LNCAP (cell line): ENCODE data around the gene HSPH1.

ENCODE experiments used
- TF ChIP-seq, protein P1 (sequence below): fragments of 450-650 bp; IDR thresholded peaks from 2 replicates; pipeline ENCODE4 v1.5.1; 2017; ENCODE audit warnings: mild to moderate bottlenecking

HSPH1 gene

DNA sequence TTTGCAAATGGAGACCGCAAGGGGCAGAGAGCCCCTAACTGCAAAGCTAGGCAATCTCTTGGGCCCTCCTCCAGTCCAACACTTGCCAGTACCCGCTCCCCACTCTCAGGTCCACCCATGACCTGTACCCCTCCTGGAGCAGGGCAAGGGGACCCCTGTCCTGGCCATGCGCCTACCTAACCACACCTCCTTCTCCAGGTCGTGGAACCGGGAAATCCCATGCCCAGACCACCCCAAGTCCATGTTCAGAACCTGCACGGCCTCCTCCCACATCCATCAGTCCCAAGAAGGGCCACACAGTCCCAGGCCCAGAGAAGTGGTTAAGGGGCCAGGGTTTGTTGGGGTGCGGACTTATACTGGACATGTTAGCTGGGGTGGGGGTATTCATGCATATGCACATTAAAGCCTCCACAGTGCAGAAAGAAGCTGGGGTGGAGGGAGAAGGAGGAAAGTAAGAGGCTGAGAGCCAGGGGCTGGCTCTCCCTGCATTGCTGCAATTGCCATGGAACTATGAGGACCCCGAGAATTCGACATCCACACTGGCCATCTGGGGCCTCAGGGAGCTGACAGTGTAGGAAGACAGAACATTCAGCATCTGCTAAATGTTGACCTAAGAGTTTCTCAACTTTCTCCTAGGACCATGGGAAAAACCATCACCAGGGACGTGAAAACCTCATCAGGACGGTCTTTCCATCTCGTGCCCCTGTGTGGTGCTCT, 39.0 kb downstream of the HSPH1 start:
- TF ChIP-seq, protein P1, sequence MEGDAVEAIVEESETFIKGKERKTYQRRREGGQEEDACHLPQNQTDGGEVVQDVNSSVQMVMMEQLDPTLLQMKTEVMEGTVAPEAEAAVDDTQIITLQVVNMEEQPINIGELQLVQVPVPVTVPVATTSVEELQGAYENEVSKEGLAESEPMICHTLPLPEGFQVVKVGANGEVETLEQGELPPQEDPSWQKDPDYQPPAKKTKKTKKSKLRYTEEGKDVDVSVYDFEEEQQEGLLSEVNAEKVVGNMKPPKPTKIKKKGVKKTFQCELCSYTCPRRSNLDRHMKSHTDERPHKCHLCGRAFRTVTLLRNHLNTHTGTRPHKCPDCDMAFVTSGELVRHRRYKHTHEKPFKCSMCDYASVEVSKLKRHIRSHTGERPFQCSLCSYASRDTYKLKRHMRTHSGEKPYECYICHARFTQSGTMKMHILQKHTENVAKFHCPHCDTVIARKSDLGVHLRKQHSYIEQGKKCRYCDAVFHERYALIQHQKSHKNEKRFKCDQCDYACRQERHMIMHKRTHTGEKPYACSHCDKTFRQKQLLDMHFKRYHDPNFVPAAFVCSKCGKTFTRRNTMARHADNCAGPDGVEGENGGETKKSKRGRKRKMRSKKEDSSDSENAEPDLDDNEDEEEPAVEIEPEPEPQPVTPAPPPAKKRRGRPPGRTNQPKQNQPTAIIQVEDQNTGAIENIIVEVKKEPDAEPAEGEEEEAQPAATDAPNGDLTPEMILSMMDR = no peak

DNA sequence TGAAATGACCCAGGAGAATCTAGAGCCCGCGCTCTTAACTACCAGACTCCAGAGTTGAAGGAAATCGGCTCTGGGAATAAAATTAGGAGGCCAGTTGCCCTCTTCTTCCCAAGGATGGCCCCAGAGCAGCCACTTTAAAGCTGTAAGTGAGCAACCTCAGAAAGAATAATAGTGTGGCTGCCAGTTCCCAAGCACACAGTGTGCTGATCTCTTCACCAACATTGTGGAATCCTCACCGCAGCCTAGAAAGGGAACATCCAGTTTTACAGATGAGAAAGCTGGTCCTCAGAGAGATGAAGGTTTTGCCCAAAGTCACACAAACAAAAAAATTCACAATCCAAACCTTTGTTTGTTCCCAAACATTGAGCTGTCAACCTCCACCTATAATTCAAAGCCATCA, 39.6 kb downstream of the HSPH1 start:
- TF ChIP-seq, protein P1 = no peak

DNA sequence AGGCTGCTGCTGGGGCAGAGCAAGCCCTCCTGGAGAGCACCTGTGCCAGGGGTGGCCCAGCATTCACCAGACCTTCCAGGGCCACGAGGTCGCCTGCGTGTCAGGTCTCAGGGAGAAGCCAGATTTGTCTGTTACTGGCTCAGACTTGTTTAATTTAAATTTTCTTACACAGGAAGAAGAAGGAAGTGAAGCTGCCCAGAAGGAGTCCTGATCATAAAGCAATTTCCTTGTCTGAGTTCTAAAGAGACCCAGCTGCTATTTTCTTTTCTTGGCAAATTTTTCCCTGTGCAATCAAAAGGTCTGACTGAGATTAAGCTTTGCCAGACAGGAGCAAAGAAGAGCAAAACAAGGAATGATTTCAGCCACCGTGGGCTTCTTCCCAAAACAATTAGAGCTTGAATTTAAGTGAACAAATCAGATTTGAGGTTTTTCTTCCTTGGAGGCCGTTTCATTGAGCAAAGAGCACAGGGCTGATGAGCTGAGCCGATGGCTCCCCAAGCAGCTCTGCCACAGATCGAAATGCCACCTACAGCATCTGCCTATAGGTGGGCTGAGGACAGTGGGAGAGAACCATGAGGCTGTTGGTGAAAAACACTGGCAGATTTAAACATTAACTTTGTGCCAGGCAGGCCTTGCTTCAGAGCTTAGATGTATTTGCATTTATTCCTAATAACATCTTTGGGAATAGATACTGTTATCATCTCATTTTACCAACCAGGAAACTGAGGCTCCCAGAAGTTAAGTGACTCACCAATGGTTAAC, 40.1 kb downstream of the HSPH1 start:
- TF ChIP-seq, protein P1 = no peak

DNA sequence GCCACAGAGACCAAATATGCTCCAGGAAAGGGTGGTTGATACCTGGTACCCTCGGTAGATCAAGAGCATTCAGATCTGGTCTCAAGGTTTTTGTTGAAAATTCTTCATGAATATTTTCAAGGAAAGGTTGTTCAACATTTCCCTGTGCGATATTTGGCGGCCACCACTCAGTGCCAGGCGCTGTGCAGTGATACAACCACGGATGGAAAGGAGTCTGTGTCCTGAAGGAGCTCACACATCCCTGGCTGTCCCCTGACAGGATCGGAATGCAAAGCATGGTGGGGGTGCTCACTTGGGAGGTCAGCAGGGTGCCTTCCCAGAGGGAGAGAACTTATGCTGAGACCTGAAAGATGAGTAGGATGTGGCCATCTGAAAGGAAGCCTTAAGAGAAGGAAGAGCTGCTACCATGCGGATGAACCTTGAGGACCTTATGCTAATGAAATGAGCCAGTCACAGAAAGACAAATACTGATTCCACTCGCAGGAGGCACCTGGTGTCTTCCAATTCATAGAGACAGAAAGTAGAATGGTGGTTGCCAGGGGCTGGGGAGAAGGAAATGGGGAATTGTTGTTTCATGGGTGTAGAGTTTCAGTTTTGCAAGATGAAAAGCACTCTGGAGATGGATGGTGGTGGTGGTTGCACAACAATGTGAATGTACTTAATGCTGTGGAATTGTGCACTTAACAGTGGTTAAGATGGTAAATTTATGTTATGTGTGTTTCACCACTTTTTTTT, 41.6 kb downstream of the HSPH1 start:
- TF ChIP-seq, protein P1 = no peak

DNA sequence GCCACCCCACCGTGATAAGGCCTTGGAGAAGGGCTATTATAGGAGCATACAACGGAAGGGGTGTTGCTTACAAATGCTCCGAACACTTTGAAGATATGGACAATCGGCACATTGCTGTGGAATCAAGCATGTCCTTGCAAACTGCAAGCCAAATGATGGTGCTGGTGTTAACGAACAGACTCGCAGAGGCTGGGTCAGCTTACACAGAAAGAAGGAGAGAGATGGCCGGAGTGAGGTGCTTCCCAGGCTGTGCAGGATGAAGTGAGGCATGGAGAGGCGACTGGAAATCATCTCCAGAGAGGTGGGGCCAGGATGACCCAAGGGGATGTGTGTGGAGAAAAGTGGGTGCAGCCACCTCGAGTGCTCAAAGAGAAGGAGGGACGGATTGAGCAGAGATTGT, 42.2 kb downstream of the HSPH1 start:
- TF ChIP-seq, protein P1 = no peak

DNA sequence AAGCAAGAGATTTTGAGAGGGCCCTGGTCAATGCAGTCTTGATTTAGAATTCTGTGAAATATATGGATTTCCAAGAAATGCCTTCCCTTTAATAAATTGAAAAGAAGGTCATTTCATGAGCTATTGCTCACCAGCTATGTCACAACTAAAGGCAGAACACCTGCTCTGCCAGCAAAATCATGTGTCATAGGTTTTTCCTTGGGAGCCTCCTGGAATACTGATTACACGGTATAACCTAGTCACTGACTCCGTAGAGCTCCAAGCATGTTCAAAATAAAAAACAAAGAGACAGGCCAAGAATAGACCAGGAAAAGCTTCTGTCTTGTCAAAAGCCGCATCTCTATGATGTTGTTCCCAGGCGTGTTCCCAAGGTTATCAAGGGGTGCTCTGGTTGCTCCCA, 45.5 kb downstream of the HSPH1 start:
- TF ChIP-seq, protein P1 = no peak

DNA sequence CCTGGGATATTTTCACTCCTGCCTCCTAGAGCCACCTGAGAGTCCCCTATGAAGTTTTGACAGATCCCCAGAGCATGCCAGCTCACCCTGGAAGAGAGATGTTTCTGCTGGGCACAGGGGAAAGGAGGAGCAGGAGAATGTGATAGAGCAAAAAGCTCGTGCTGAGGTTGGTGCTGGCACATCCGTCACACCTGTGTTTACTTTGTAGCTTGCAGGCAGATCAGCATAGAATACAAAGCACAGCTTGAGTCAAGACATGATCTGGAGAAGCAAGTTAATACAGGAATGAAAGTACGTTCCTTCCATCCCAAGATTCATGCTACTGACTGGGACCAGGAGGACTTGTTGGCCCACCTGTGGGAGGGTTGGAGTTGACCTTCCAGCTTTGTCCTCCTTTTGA, 46.1 kb downstream of the HSPH1 start:
- TF ChIP-seq, protein P1 = no peak
